NCI-H524 (cell line): ENCODE data around the gene AEBP2.
A peak's percentile ranks its signal among the peaks of the same experiment; 100 is the strongest.
"Not testable (repeated sequence)": the region's sequence is repeated elsewhere in the genome, so short reads cannot be mapped to it uniquely, and the experiment has no call there.

Source experiments
- DNase-seq, 2 experiments: peaks; one replicate each; lab custom pipeline; 2025; lab: John Stamatoyannopoulos, UW

The AEBP2 gene

GRCh38 chr12:19439059-19440018 is at the start of gene AEBP2:
AEBP2 (plus strand) TSS chr12:19439492; CDS start chr12:19439700, 208 bp downstream.
- DNase-seq, result peak; percentile 71 to 83

DNA sequence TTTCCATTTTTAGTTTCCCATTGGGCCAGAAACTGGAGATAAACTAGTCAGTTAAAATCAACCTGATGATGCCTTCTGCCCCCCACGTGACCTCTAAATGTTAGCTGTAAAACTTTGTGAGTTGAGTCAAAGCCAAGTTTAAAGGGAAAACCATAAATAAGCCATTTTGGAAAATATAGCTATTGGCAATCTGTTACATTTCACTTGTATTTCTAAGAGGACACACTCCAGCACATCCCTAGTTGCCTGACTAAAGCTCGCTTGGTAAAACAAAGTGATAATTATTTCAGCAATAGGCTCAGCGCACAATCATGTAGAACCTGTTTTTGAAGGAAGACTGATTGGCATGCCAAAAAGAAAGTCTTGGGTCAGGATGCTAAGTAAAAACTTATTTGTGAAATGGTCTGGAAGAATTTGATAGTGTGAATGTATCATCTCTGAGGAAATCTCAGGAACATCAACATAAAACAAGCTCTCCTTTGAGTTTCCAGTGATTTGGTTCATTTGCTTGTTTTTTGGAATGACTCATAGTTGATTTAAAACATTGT is 49.2 kb upstream of the AEBP2 start:
- no peak for DNase-seq

DNA sequence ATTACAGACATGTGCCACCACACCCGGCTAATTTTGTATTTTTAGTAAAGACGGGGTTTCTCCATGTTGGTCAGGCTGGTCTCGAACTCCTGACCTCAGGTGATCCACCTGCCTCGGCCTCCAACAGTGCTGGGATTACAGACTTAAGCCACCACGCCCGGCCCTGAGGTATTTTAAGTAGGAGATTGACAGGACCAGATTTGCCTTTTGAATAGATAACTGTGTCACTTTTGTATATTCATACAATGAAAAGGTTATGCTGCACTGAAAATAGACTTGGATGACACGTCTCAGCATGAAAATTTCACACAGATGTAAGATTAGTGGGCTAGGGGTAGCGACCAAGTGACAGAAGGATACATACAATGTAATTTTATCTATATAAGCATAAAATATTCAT is 46.6 kb upstream of the AEBP2 start:
- not testable (repeated sequence) for DNase-seq

DNA sequence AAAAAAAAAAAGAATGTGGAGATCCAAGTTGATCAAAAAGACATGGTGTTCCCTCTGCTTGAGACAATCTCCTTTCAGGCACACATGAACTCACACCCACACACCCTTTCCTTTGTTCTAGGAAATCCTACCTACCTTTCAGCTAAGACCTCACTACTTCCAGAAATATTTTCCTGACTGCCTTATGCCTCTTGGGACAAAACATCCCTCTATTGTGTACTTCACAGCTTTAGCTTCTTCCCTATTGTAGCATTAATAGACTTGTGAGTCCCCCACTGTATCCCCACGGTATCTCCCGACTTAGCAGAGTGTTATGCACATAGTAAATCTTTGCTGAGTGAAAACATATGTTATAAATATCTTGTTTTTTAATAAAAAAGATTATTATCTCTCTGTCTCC is 44.9 kb upstream of the AEBP2 start:
- no peak for DNase-seq

DNA sequence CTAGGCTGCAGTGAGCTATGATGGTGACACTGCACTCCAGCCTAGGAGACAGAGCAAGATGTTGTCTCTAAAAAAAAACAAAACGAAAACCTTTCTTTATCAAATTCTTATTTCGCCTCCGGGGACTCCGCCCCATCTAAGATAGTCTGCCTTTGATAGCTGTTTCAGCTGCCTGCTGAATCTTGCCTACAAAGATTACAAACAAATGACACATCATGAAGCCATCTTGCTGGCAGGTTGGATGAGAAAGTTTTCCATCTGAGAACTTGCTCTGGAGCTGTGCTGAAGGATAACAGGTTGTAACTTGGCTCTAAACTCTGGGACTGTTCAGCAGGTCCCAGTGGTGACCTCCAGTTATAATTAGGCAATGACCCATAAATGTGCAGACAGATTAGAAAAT is 41.8 kb upstream of the AEBP2 start:
- no peak for DNase-seq

DNA sequence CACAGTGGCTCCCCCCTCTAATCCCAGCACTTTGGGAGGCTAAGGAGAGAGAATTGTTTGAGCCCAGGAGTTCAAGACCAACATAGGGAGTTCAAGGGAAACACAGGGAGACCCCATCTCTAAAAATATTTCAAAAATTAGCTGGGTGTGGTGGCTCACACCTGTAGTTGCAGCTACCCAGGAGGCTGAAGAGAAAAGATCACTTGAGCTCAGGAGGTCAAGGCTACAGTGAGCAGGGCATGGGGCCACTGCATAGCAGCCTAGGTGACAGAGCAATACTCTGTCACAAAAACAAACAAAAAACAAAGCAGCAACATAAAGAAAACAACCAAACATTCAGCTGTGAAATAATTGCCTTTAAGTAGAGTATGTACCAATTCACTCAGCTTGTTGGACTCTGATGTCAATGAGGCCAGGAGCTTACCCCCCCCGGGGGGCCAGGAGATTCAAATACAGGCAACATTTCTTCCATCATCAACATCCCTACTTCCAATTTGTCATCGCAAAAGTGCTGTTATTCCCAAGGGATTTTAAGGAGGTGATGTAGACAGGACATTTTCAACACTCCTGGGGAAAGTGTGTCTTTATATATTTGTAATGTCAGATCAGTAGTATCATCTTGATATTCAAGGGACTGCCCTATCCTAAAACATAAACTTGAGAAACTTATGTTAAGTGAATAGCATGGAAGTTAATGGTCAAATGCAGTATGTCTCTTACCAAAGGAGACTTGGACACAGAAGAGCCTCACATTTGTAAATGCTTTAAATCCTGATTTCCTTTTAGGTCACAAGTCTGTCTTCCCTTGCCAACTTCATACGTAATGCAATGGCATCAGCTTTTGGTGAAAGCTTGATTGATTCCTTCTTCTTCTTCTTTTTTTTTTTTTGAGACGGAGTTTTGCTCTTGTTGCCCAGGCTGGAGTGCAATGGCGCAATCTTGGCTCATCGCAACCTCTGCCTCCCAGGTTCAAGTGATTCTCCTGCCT is 40.6 kb upstream of the AEBP2 start:
- no peak for DNase-seq

DNA sequence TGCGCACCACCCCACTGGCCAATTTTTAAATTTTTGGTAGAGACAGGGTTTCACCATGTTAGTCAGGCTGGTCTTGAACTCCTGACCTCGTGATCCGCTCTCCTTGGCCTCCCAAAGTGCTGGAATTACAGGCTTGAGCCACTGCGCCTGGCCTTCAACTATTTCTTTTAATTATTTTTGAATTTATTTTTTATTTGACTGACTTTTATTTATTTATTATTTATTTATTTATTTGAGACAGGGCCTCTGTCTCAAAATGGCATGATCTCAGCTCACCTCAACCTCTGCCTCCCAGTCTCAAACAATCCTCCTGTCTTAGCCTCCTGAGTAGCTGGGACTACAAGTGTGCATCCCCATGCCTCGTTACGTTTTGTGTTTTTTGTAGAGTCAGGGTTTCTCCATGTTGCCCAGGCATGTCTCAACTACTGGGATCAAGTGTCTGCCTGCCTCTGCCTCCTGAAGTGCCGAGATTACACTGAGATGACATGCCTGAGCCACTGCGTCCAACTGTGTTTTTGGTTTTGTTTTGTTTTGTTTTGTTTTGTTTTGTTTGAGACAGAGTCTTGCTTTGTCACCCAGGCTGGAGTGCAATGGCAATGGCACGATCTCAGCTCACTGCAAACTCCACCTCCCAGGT is 38.5 kb upstream of the AEBP2 start:
- DNase-seq, result not testable (repeated sequence)

- DNase-seq, result no peak
Observed at GRCh38 chr12:19402211-19402610, 37.1 kb upstream of the AEBP2 start.

GRCh38 chr12:19402743-19403431 is 36.4 kb upstream of the AEBP2 start:
- DNase-seq, result peak; percentile 47 to 68

GRCh38 chr12:19404242-19404880 is 34.9 kb upstream of the AEBP2 start:
- no peak for DNase-seq

- no peak for DNase-seq
Observed at GRCh38 chr12:19409376-19409775, 29.9 kb upstream of the AEBP2 start.

GRCh38 chr12:19410211-19410610 is 29.1 kb upstream of the AEBP2 start:
- DNase-seq, result no peak

- no peak for DNase-seq
Observed at GRCh38 chr12:19410629-19411185, 28.6 kb upstream of the AEBP2 start.

GRCh38 chr12:19411234-19412204 is 27.8 kb upstream of the AEBP2 start:
- no peak for DNase-seq

DNA sequence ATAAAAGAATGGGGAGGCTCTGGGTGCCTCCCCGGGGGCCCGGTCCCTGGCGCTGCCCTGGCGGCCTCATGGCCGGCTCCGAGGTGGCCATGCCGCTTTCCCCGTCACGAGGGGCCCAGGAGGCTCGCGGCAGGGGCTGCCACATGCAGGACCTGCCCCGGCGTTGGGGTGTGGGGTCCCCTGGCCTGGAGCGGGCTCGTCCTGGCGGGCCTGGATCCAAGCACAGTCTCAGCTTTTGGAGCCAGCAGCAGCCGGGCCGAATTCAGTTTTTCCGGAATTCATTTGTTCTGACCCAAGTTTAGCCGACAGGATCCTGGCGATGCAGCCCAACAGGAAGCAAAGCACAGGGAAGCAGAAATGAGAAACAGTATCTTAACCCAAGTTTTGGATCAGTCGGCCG is 26.4 kb upstream of the AEBP2 start:
- DNase-seq, result no peak

- DNase-seq, result not testable (repeated sequence)
Observed at GRCh38 chr12:19413582-19413981, 25.7 kb upstream of the AEBP2 start.

DNA sequence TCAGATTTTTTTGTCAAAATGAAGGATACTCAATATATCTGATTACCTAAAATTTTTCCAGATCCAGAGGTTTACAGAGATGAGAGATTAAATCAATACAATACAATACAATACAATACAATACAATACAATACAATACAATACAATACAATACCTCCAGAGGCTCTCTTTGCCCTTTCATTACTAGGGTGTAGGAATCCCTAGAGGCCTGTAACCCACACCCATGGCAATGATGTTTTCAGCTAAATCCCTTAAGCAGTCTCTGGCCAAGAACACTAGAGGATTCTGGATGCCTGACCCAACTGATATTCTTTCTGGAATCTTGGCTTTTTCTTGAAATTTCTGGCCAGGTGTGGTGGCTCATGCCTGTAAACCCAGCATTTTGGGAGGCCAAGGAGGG is 23.7 kb upstream of the AEBP2 start:
- DNase-seq, result no peak

GRCh38 chr12:19419086-19419485 is 20.2 kb upstream of the AEBP2 start:
- no peak for DNase-seq
